HepG2 (cell line): Measurements from ENCODE around the gene KCNH6. TPM values are rescaled to one million over a fixed set of nuclear protein-coding genes. Genes with fewer than 3 reads are reported as not detected.

Experiments
- ARHGAP35 ChIP-seq: sonication (generic); formaldehyde crosslinking; IDR thresholded peaks from 2 replicates; pipeline ENCODE4 v1.9.0; 2022; ENCODE audit warnings: mild to moderate bottlenecking, inconsistent platforms, moderate library complexity, missing genetic modification reagents, borderline replicate concordance
- CBX1 ChIP-seq: IDR thresholded peaks from one replicate; pipeline ENCODE4 v1.6.1; 2016; ENCODE audit warnings: antibody characterized with exemption, low read depth
- ERF ChIP-seq: IDR thresholded peaks from 2 replicates; pipeline ENCODE4 v1.6.1; 2018; ENCODE audit warnings: missing biosample characterization, missing genetic modification reagents
- FOXA1 ChIP-seq, 2 experiments: fragments of 450-650 bp in 1 of 2; sonication (generic) in 1 of 2; formaldehyde crosslinking in 1 of 2; IDR thresholded peaks; 2 replicates each; pipeline versions ENCODE4 v1.4.0 to v1.6.1; 2016 to 2020; ENCODE audit warnings: missing genetic modification reagents in 1 of 2
- GLI4 ChIP-seq: sonication (generic); formaldehyde crosslinking; IDR thresholded peaks from 2 replicates; pipeline ENCODE4 v1.5.1; 2020; ENCODE audit warnings: missing genetic modification reagents, mild to moderate bottlenecking, moderate library complexity, borderline replicate concordance
- KLF9 ChIP-seq: IDR thresholded peaks from 2 replicates; pipeline ENCODE4 v1.6.1; 2016; ENCODE audit warnings: low read depth
- MTF1 ChIP-seq: sonication (generic); formaldehyde crosslinking; IDR thresholded peaks from 2 replicates; pipeline ENCODE4 v1.5.0; 2020; ENCODE audit warnings: missing genetic modification reagents
- MTF2 ChIP-seq: sonication (generic); formaldehyde crosslinking; IDR thresholded peaks from 2 replicates; pipeline ENCODE4 v1.5.0; 2020; ENCODE audit warnings: missing genetic modification reagents, borderline replicate concordance
- NCOA1 ChIP-seq: sonication (generic); formaldehyde crosslinking; IDR thresholded peaks from 2 replicates; pipeline ENCODE4 v1.9.0; 2021; ENCODE audit warnings: missing genetic modification reagents
- RBM22 ChIP-seq: fragments of 200-400 bp; formaldehyde crosslinking; optimal IDR thresholded peaks from 2 replicates; pipeline ENCODE3; 2017; ENCODE audit warnings: mild to moderate bottlenecking, low read length, moderate library complexity
- THAP9 ChIP-seq: sonication (generic); formaldehyde crosslinking; IDR thresholded peaks from 2 replicates; pipeline ENCODE4; 2020; ENCODE audit warnings: missing genetic modification reagents, mild to moderate bottlenecking, borderline replicate concordance
- ZFP91 ChIP-seq: sonication (generic); formaldehyde crosslinking; IDR thresholded peaks from 2 replicates; pipeline ENCODE4 v1.9.0; 2022; ENCODE audit warnings: missing genetic modification reagents, mild to moderate bottlenecking, borderline replicate concordance
- ZNF326 ChIP-seq: sonication (generic); formaldehyde crosslinking; IDR thresholded peaks from 2 replicates; pipeline ENCODE4 v1.4.0; 2020; ENCODE audit warnings: missing genetic modification reagents, borderline replicate concordance
- ZNF33A ChIP-seq: sonication (generic); formaldehyde crosslinking; IDR thresholded peaks from 2 replicates; pipeline ENCODE4 v1.5.1; 2020; ENCODE audit warnings: missing genetic modification reagents, mild to moderate bottlenecking, moderate library complexity, borderline replicate concordance
- ZNF503 ChIP-seq: sonication (generic); formaldehyde crosslinking; IDR thresholded peaks from 2 replicates; pipeline ENCODE4 v1.4.0; 2020; ENCODE audit warnings: missing genetic modification reagents
- ZNF530 ChIP-seq: sonication (generic); formaldehyde crosslinking; IDR thresholded peaks from 2 replicates; pipeline ENCODE4 v1.5.0; 2020; ENCODE audit warnings: low read depth, mild to moderate bottlenecking, missing genetic modification reagents
- ZNF598 ChIP-seq: sonication (generic); formaldehyde crosslinking; IDR thresholded peaks from 2 replicates; pipeline ENCODE4 v1.5.1; 2020; ENCODE audit warnings: mild to moderate bottlenecking, missing genetic modification reagents, borderline replicate concordance
- ZNF770 ChIP-seq: sonication (generic); formaldehyde crosslinking; IDR thresholded peaks from 2 replicates; pipeline ENCODE4 v1.5.0; 2020; ENCODE audit warnings: mild to moderate bottlenecking, missing genetic modification reagents
- ZNF83 ChIP-seq: sonication (generic); formaldehyde crosslinking; IDR thresholded peaks from 2 replicates; pipeline ENCODE4 v1.4.0; 2020; ENCODE audit warnings: missing genetic modification reagents, mild to moderate bottlenecking, borderline replicate concordance
- ZUFSP ChIP-seq: sonication (generic); formaldehyde crosslinking; IDR thresholded peaks from 2 replicates; pipeline ENCODE4 v1.9.0; 2021; ENCODE audit warnings: missing genetic modification reagents, mild to moderate bottlenecking, borderline replicate concordance
- polyA plus RNA-seq, 8 experiments: library from polyadenylated mRNA; depleted of rRNA in 3 of 8; stranded (reverse) in 7 of 8; unstranded in 1 of 8; fragments of >200 nt; fragmentation: Illumina TruSeq in 4 of 8; extraction: Trizol in 4 of 8; gene quantifications; 2 replicates each; pipeline versions ENCODE4 v1.2.1 to v1.2.3, GENCODE V29; 2011 to 2016; ENCODE audit warnings: low read depth in 4 of 8, missing spikeins in 1 of 8, mixed read lengths in 1 of 8; ENCODE audit not compliant: insufficient read depth in 1 of 8
- total RNA-seq, 5 experiments: library from RNA; depleted of rRNA; stranded (reverse); fragments of >200 nt; fragmentation: Illumina TruSeq; extraction: Trizol; gene quantifications; 2 replicates each; pipeline ENCODE4 v1.2.3, GENCODE V29; 2016; ENCODE audit warnings: low read depth in 1 of 5

Gene KCNH6
- total and polyA plus RNA-seq, 2 of the 13 experiments (the other 11 are each of a cell fraction or from before 2014, with no cell fraction given): 0.05 to 0.18 TPM

- TF ChIP-seq ERF (CRISPR knock-in tag) (0 out of 2 replicates have a peak, but pooled peaks have one; percentile 9), CBX1 (no peak), NCOA1 (CRISPR knock-in tag) (peak; percentile 37; the same call in 1 of the 2 replicates), ARHGAP35 (CRISPR knock-in tag) (0 out of 2 replicates have a peak, but pooled peaks have one; percentile 13), KLF9 (CRISPR knock-in tag) (no peak), ZNF83 (CRISPR knock-in tag) (no peak), MTF2 (CRISPR knock-in tag) (no peak), ZNF503 (CRISPR knock-in tag) (0 out of 2 replicates have a peak, but pooled peaks have one; percentile 5), ZUFSP (no peak), THAP9 (CRISPR knock-in tag) (no peak), ZNF598 (CRISPR knock-in tag) (0 out of 2 replicates have a peak, but pooled peaks have one; percentile 30), RBM22 (no peak), GLI4 (peak; percentile 79; the same call in 1 of the 2 replicates), ZFP91 (CRISPR knock-in tag) (peak; percentile 8), ZNF326 (CRISPR knock-in tag) (no peak), MTF1 (no peak), ZNF770 (CRISPR knock-in tag) (no peak), ZNF33A (CRISPR knock-in tag) (no peak), ZNF530 (CRISPR knock-in tag) (no peak), FOXA1 (IDR thresholded peaks at IDR 0.05) (no peak), FOXA1 (CRISPR knock-in tag; IDR thresholded peaks at IDR 0.05) (no peak)
Measured at GRCh38 chr17:63578769-63579111, 55.6 kb downstream of the KCNH6 start (continued).
